Fibroblast of pulmonary artery (primary cell): ENCODE results near the gene FBXW8.

ENCODE experiments used
- DNase-seq: peaks from one replicate; pipeline ENCODE4 v3.0.0-alpha.2; 2010; ENCODE audit warnings: low read depth
- H3K4me3 ChIP-seq: replicated peaks from 2 replicates; pipeline ENCODE4 v1.5.1; 2011; ENCODE audit warnings: low read depth, mild to moderate bottlenecking, control low read depth, low read length, moderate library complexity
- CTCF ChIP-seq: IDR thresholded peaks from 2 replicates; pipeline ENCODE4 v1.5.1; 2011; ENCODE audit warnings: mild to moderate bottlenecking, control low read depth, low read length, inconsistent platforms; ENCODE audit errors: missing control alignments

The FBXW8 gene

GRCh38 chr12:117028254-117028653 is 117.5 kb downstream of the FBXW8 start:
- DNase-seq, result no peak
- H3K4me3 ChIP-seq, result no peak overlapping the region
- TF ChIP-seq CTCF, result no peak

- no peak for DNase-seq
- TF ChIP-seq CTCF, result no peak
Observed at GRCh38 chr12:117030187-117030900, 119.6 kb downstream of the FBXW8 start.

GRCh38 chr12:117031843-117032592 is 121.3 kb downstream of the FBXW8 start:
- H3K4me3 ChIP-seq, result no peak overlapping the region
- no peak for DNase-seq
- TF ChIP-seq CTCF, result no peak

More at GRCh38 chr12:117030187-117030900, 119.6 kb downstream of the FBXW8 start:
- H3K4me3 ChIP-seq, result no peak overlapping the region

GRCh38 chr12:117032593-117033381 is 122.0 kb downstream of the FBXW8 start:
- H3K4me3 ChIP-seq, result no peak overlapping the region
- TF ChIP-seq CTCF, result no peak
- no peak for DNase-seq

- DNase-seq, result no peak
- no peak overlapping the region for H3K4me3 ChIP-seq
- TF ChIP-seq CTCF, result no peak
Observed at GRCh38 chr12:117033382-117034221, 122.9 kb downstream of the FBXW8 start.

- DNase-seq, result no peak
- TF ChIP-seq CTCF, result no peak
Observed at GRCh38 chr12:117034249-117034648, 123.5 kb downstream of the FBXW8 start.

More at GRCh38 chr12:117034249-117034648, 123.5 kb downstream of the FBXW8 start:
- no peak overlapping the region for H3K4me3 ChIP-seq
